H1 (cell line): ENCODE measurements around the gene GRID1. TPM values are rescaled to one million over a fixed set of nuclear protein-coding genes. Genes with fewer than 3 reads are reported as not detected.

Source experiments
- BACH1 ChIP-seq: IDR thresholded peaks from 2 replicates; pipeline ENCODE4 v1.6.1; 2012; ENCODE audit warnings: low read length, improper control_type of control experiment
- CTCF ChIP-seq, 3 experiments: IDR thresholded peaks; 1 replicate in 2 of 3; 2 replicates in 1 of 3; pipeline versions ENCODE4 v1.5.1 to v1.6.1; 2011; ENCODE audit warnings: low read length in 3 of 3, mild to moderate bottlenecking in 3 of 3, inconsistent platforms in 2 of 3, low read depth in 1 of 3, moderate library complexity in 1 of 3; ENCODE audit not compliant: insufficient read depth in 1 of 3; ENCODE audit errors: control extremely low read depth in 1 of 3
- E2F6 ChIP-seq: IDR thresholded peaks from 2 replicates; pipeline ENCODE4 v1.6.1; 2012; ENCODE audit warnings: inconsistent platforms
- KDM1A ChIP-seq: fragments of 200-600, 300-600 bp; sonication (generic); IDR thresholded peaks from 2 replicates; pipeline ENCODE4 v1.7.1; 2016; ENCODE audit warnings: mild to moderate bottlenecking, low read length, borderline replicate concordance
- SRF ChIP-seq: IDR thresholded peaks from 2 replicates; pipeline ENCODE4 v1.6.1; 2011; ENCODE audit warnings: mild to moderate bottlenecking, low read depth, low read length, moderate library complexity
- polyA plus RNA-seq, 7 experiments: library from polyadenylated mRNA; depleted of rRNA in 3 of 7; stranded (reverse) in 5 of 7; unstranded in 2 of 7; fragments of >200 nt in 5 of 7; fragments of 200-250 nt in 2 of 7; gene quantifications; 1 replicate in 5 of 7; 2 replicates in 1 of 7; 4 replicates in 1 of 7; pipeline versions ENCODE4 v1.2.1 to v1.2.3, GENCODE V29; 2011 to 2013; ENCODE audit warnings: missing spikeins in 2 of 7, mixed read lengths in 2 of 7
- total RNA-seq: library from RNA; stranded (reverse); fragmentation: NEBNext Ultra II Directional; extraction: Animal tissue kit (Norgen Biotek cat#: 25700); gene quantifications from 2 replicates; pipeline ENCODE4 v1.2.1, GENCODE V29; 2021

GRID1 gene
- total and polyA plus RNA-seq, 2 of the 8 experiments (the other 6 are each of a cell fraction or from before 2014, with no cell fraction given) = 0.22 to 0.30 TPM

GRCh38 chr10:86401588-86402282 is 35.1 kb upstream of the GRID1 start (continued):
- TF ChIP-seq CTCF (IDR thresholded peaks at IDR 0.05; ENCODE audit: control extremely low read depth in 1 of 3, insufficient read depth in 1 of 3, low read depth in 1 of 3, low read length in 3 of 3) (no peak), KDM1A (no peak), BACH1 (no peak), E2F6 (0 out of 2 replicates have a peak, but pooled peaks have one; percentile 27), SRF (no peak)
